GM10266 (cell line): Measurements from ENCODE around the gene CYP4F11.

Experiments
- DNase-seq: peaks from one replicate; pipeline ENCODE4 v3.0.0; 2012; ENCODE audit errors: extremely low spot score
- CTCF ChIP-seq: IDR thresholded peaks from 2 replicates; pipeline ENCODE4 v1.5.1; 2012; ENCODE audit warnings: mild to moderate bottlenecking, low read depth; ENCODE audit not compliant: control insufficient read depth, insufficient read depth; ENCODE audit errors: missing control alignments

Gene CYP4F11

DNA sequence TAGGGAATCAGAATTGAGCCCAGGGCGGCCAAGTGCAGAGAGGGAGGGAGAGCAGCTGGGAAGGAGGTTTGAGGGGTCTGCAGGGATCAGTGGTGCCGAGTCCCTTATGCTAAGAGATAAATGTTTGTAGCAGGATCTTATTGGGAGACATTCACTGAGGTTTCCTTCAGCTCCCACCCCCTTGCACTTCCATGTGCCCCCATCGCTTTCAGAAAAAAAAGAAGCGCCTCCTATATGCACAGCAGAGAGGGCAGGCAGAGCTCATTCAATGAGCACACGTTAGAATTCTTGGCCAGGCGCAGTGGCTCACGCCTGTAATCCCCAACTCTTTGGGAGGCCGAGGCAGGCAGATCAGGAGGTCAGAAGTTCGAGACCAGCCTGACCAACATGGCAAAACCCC, 64.5 kb downstream of the CYP4F11 start:
- no peak for TF ChIP-seq CTCF
- no peak for DNase-seq

DNA sequence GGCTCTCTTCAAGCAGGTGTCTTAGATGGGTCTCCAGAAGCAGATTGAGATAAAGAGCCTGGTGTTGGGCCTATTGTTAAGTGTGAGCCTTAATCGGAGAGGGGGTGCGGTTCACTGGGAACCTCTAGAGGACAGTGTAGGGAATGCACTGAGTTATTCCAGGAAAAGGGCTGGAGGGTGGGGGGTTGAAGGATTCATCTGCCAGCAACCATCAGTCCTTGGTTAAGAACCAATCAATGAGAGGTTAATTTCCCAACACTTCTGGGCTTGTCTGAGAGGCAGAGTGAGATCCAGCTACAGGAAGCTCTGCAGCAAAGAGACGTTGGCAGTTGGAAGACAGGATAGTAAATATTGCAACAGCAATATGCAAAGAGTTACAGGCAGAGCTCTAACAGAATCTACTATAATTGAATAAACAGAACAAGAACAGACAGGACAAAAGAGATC, 65.2 kb downstream of the CYP4F11 start:
- peak; percentile 51 for TF ChIP-seq CTCF
- peak; percentile 61 for DNase-seq

GRCh38 chr19:15866636-15867035, 67.7 kb downstream of the CYP4F11 start:
- no peak for TF ChIP-seq CTCF
- no peak for DNase-seq

DNA sequence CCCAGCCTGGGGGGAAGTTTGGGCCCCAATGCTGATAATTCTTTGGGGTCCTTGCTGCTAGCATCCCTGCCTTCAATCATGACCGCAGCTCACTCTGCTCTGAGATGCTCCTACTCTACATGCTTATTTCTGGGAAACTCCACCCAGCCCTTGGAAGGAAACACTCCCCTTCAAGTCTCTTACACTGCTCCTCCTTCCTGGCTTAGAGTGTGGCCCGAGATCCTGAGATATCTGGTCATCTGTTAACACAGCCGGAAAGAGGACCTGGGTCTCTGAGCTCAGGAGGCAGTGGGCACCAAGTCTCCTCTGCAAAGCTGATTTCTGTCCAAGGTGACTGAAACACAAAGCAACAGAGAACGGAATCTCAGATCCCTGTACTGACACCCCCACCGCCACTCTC, 69.5 kb downstream of the CYP4F11 start:
- DNase-seq = no peak
- TF ChIP-seq CTCF = no peak

DNA sequence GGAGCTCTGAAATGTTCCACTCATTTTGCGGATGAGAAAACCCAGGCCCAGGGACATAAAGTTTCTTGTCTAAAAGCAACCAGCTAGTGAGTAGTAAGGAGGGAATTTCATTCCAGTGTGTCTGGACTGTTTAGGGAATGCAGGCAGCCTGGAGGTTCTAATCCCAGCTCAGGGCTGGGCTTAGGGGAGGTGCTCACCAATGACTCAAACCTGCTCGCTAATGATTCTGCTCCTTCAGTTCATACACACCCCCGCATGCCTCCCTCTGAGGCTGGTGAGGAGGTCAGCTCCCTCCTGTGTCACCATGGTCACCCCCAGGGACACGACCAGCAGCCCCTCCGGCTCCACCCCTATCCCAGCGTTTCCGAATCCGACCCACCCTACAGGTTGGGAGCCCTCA, 71.1 kb downstream of the CYP4F11 start:
- no peak for TF ChIP-seq CTCF
- no peak for DNase-seq

DNA sequence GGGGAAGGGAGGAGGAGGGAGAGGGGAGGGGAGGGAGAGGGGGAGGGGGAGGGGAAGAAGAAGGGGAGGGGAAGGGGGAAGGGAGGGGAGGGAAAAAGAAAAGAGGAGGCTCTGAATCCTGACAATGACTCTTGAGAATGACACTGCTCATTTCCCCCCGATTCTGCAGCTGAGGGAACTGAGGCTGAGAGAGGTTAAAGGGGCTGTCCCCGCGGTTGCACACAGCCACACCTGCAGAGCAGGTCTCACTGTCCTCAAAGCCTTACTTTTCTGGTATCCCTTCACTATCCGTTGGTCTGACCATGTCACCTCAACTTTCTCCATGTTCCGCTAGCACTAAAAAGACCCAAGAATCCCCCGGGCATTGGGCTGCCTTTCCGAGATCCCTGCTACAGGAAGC, 71.9 kb downstream of the CYP4F11 start:
- no peak for TF ChIP-seq CTCF

More for the DNA sequence above, 71.9 kb downstream of the CYP4F11 start:
- no peak for DNase-seq
